ENCODE data around the gene TMEM79.

DNA sequence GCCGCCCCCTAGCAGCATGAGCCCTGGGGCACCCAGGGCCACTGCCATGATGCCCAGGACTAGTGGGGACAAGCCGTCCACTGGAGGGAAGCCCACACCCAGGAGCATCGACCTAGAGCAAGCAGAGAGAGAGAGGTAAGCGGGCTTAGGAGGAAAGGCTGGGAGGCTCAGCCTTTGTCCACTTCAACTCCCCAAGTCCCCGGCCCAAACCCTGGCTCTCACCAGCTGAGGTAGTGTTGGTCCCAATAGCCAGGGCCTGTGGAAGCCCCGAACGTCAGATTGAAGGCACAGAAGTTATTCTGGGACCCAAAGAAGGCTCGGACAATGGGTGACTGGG is 8.9 kb downstream of the TMEM79 start:
- no peak for TF ChIP-seq GATA2 (IDR thresholded peaks at IDR 0.05; ENCODE audit: low read depth, low read length)
- TF ChIP-seq GATA3 (IDR thresholded peaks at IDR 0.05; ENCODE audit: low read depth, low read length) = no peak

Measured in SH-SY5Y (cell line).